ENCODE data around the gene VIL1. TPM values are rescaled to one million over a fixed set of nuclear protein-coding genes. Genes with fewer than 3 reads are reported as not detected.

VIL1 gene
- total RNA-seq, 1 donor, result not detected

- DNase-seq (ENCODE audit: low read depth), result no peak
- no peak overlapping the region for H3K4me3 ChIP-seq (ENCODE audit: low read depth, low read length)
- TF ChIP-seq, protein P1, sequence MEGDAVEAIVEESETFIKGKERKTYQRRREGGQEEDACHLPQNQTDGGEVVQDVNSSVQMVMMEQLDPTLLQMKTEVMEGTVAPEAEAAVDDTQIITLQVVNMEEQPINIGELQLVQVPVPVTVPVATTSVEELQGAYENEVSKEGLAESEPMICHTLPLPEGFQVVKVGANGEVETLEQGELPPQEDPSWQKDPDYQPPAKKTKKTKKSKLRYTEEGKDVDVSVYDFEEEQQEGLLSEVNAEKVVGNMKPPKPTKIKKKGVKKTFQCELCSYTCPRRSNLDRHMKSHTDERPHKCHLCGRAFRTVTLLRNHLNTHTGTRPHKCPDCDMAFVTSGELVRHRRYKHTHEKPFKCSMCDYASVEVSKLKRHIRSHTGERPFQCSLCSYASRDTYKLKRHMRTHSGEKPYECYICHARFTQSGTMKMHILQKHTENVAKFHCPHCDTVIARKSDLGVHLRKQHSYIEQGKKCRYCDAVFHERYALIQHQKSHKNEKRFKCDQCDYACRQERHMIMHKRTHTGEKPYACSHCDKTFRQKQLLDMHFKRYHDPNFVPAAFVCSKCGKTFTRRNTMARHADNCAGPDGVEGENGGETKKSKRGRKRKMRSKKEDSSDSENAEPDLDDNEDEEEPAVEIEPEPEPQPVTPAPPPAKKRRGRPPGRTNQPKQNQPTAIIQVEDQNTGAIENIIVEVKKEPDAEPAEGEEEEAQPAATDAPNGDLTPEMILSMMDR (IDR thresholded peaks at IDR 0.05; ENCODE audit: insufficient read depth, low read length), result no peak
Measured at GRCh38 chr2:218436992-218437391, 18.1 kb downstream of the VIL1 start.

DNA sequence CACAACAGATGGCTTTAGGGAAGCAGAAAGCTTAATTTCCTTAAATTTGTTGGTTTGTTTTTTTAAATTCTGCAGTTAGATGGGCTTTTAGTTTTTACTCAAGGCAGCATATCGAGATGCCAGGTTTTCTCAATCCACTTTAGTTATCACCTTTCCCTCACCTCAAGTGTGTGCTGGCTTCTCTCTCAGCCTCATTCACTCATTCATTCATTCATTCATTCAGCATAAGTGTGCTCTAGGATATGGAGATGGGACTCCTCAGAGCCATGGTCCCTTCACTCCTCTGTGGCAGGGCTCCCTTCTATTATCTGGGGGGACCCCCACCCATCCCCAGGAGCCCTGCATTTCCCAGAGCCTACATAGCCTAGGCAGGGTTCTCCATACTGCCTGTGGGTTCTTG, 19.0 kb downstream of the VIL1 start:
- TF ChIP-seq, protein P1 (IDR thresholded peaks at IDR 0.05; ENCODE audit: insufficient read depth, low read length), result no peak
- no peak for DNase-seq (ENCODE audit: low read depth)
- H3K4me3 ChIP-seq (ENCODE audit: low read depth, low read length), result no peak overlapping the region

DNA sequence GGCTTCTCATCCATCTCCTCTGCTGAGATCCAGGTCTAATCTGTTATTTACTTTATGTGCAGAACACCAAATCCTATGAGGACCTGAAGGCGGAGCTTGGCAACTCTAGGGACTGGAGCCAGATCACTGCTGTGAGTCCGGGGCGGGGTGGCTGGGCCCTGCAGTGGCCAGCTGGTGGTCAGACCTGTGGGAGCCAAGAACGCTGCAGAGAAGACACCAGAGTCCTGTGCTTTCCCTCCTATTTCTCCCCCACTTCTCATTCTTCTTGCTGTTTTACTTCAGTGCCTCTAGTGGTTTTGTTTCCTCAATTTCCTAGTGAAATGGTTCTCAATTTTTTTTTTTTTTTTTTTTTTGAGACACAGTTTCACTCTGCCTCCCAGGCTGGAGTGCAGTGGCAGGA, 19.7 kb downstream of the VIL1 start:
- H3K4me3 ChIP-seq (ENCODE audit: low read depth, low read length), result no peak overlapping the region
- TF ChIP-seq, protein P1 (IDR thresholded peaks at IDR 0.05; ENCODE audit: insufficient read depth, low read length), result no peak
- DNase-seq (ENCODE audit: low read depth), result peak; percentile 5

GRCh38 chr2:218444692-218445357, 25.9 kb downstream of the VIL1 start:
- H3K4me3 ChIP-seq (ENCODE audit: low read depth, low read length), result no peak overlapping the region
- no peak for DNase-seq (ENCODE audit: low read depth)
- TF ChIP-seq, protein P1 (IDR thresholded peaks at IDR 0.05; ENCODE audit: insufficient read depth, low read length), result no peak

- no peak for DNase-seq (ENCODE audit: low read depth)
- no peak overlapping the region for H3K4me3 ChIP-seq (ENCODE audit: low read depth, low read length)
- TF ChIP-seq, protein P1 (IDR thresholded peaks at IDR 0.05; ENCODE audit: insufficient read depth, low read length), result no peak
Measured at GRCh38 chr2:218445602-218446001, 26.7 kb downstream of the VIL1 start.

- H3K4me3 ChIP-seq (ENCODE audit: low read depth, low read length), result no peak overlapping the region
- TF ChIP-seq, protein P1 (IDR thresholded peaks at IDR 0.05; ENCODE audit: insufficient read depth, low read length), result no peak
- DNase-seq (ENCODE audit: low read depth), result no peak
Measured at GRCh38 chr2:218446547-218446946, 27.6 kb downstream of the VIL1 start.

DNA sequence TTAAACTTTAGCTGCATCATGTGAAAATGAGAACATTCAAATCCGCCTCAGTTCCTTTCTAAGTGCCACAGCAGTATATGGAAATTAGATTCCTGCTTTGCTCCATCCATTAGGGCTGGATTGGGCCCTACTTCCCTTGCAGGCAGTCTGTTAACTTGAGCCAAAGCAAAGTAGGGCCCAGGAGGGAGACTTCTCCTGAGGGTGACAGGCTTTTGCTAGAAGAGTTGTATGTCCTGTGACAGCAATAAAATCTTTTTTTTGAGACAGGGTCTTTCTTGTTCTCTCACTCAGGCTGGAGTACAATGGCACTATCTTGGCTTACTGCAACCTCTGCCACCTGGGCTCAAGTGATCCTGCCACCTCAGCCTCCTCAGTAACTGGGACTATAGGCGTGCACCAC, 28.1 kb downstream of the VIL1 start:
- DNase-seq (ENCODE audit: low read depth), result no peak
- no peak overlapping the region for H3K4me3 ChIP-seq (ENCODE audit: low read depth, low read length)
- TF ChIP-seq, protein P1 (IDR thresholded peaks at IDR 0.05; ENCODE audit: insufficient read depth, low read length), result no peak
